Measurements from ENCODE around the gene DCXR. TPM values are rescaled to one million over a fixed set of nuclear protein-coding genes. Genes with fewer than 3 reads are reported as not detected.

The DCXR gene
- total RNA-seq, 1 experiment from 2014 or later, result 306 TPM

DNA sequence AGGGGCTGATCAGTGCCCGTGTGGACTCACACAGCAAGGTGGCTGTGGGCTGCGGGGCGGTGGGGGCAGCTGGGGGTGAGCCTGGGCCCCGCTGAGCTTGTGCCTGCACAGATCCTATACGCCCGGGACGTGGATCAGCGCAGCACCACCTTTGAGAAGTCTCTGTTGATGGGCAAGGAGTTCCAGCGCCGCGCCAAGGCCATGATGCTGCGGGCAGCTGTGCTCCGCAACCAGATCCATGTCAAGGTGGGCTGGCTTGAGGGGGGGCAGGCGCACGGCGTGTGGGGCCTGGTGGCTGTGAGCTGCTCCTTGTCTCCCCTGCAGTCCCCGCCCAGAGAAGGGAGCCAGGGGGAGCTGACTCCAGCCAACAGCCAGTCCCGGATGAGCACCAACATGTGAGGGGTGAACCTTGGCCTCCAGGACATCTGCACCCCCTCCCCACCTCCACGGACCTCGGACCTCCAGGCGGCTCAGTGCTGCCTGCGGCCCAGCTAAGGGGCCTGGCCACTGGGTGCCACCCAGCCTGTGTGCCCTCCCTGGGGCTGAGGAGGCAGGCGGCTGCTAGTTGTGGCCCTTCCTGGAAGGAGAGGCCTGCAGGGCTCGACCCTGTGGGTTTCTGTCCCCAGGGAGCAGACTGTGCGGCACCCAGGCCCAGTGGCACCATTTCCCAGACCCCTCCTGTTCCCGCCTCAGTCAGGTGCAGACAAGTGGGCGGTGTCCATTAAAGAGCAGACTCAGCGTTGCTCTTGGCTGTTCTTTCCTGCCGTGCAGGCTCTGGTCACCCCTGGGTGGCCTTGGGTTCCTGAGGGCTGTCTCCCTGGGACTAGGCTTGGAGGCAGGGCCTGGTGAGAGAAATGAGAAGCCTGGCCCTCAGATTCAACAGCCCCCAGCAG lies 19.5 kb upstream of the DCXR start (continued):
- TF ChIP-seq, protein P1, sequence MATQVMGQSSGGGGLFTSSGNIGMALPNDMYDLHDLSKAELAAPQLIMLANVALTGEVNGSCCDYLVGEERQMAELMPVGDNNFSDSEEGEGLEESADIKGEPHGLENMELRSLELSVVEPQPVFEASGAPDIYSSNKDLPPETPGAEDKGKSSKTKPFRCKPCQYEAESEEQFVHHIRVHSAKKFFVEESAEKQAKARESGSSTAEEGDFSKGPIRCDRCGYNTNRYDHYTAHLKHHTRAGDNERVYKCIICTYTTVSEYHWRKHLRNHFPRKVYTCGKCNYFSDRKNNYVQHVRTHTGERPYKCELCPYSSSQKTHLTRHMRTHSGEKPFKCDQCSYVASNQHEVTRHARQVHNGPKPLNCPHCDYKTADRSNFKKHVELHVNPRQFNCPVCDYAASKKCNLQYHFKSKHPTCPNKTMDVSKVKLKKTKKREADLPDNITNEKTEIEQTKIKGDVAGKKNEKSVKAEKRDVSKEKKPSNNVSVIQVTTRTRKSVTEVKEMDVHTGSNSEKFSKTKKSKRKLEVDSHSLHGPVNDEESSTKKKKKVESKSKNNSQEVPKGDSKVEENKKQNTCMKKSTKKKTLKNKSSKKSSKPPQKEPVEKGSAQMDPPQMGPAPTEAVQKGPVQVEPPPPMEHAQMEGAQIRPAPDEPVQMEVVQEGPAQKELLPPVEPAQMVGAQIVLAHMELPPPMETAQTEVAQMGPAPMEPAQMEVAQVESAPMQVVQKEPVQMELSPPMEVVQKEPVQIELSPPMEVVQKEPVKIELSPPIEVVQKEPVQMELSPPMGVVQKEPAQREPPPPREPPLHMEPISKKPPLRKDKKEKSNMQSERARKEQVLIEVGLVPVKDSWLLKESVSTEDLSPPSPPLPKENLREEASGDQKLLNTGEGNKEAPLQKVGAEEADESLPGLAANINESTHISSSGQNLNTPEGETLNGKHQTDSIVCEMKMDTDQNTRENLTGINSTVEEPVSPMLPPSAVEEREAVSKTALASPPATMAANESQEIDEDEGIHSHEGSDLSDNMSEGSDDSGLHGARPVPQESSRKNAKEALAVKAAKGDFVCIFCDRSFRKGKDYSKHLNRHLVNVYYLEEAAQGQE (IDR thresholded peaks at IDR 0.05; ENCODE audit: low read depth), result no peak
- TF ChIP-seq TCF7L2 (IDR thresholded peaks at IDR 0.05; ENCODE audit: borderline replicate concordance, extremely low read depth, insufficient read depth, insufficient read length) (no peak), YY1 (IDR thresholded peaks at IDR 0.05; ENCODE audit: extremely low read depth, insufficient replicate concordance, low read depth, low read length) (no peak), POLR2A (IDR thresholded peaks at IDR 0.05; ENCODE audit: borderline replicate concordance, extremely low read depth, insufficient read depth, insufficient read length) (no peak), SIN3A (IDR thresholded peaks at IDR 0.05; ENCODE audit: low read depth) (no peak), SRF (IDR thresholded peaks at IDR 0.05; ENCODE audit: low read depth) (no peak), CEBPB (IDR thresholded peaks at IDR 0.05; ENCODE audit: low read depth) (no peak), EZH2phosphoT487 (IDR thresholded peaks at IDR 0.05; ENCODE audit: borderline replicate concordance) (no peak)
